HG03520 (cell line): Measurements from ENCODE around the gene OPA1.

Experiments used
- ATAC-seq: cut with Tn5 transposase; IDR thresholded peaks from one replicate; pipeline ENCODE4 v1.9.1; 2021; ENCODE audit warnings: mild to moderate bottlenecking, moderate library complexity; ENCODE audit not compliant: unreplicated experiment

The OPA1 gene

DNA sequence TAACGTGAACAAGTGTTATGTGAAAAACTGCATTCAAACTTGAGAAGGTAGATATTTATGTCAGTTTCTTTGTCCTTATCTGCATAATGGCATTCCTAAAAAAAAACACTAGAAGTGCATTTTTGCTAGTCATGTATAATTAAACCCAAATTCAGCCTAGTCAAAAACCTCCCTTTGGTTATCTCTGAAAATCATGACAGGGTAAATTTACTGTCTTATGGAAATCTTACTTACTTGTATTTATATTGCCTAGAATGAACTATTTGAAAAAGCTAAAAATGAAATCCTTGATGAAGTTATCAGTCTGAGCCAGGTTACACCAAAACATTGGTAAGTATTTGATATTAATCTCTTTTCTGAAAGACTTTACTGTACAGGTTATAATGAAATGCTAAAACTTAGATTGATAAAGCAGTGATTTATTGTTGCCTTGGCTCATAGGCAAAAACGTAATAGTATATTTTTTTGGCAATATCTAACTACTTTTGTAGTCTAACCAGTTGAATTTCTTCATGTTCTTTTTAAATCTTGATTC, 55.6 kb downstream of the OPA1 start:
- ATAC-seq = no peak

DNA sequence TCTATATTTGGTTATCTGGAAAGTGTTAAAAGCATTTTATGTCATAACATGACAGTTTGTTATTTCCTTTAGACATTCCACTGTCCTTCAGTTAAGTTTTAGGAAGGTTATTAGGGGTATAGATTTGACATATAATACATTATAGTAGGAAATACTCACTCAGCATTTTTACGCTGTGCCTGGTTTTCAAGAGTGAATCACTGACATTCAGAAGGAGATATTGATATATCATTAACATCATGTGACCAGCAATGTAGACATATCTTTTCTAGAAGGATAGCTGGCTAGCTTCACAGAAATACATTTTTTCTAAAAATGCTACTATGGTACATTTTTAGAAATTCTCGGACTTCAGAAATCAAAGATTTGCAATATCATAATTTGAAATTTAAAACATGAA, 57.6 kb downstream of the OPA1 start:
- ATAC-seq = no peak

DNA sequence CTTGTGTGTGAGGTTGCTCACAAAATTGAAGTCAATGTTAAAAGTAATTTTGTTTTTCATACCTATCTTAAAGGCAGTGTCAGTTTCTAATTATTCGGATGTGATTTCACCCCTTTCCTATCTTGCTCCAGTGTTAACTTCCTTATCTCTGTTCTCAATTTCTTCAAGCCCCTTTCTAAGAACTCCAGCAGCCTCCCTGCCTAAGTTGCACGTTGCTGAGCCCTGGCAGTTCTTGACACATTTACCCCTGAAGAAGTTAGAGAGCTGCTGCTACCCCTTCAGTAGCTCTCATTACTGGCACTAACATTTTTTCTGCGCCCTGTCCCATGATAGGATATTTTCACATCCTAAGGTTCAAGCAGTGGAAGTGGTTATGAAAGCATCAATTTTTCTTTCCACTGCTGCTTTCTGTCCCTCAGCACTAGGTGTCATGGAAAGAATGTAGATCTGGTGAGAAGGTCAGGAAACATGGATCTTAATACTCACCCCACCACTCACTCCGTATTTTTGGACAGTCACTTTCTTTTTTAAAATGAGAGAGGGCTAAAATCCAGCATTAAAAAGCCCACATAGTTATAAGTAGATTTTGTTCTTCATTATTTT, 62.9 kb downstream of the OPA1 start:
- ATAC-seq = no peak

DNA sequence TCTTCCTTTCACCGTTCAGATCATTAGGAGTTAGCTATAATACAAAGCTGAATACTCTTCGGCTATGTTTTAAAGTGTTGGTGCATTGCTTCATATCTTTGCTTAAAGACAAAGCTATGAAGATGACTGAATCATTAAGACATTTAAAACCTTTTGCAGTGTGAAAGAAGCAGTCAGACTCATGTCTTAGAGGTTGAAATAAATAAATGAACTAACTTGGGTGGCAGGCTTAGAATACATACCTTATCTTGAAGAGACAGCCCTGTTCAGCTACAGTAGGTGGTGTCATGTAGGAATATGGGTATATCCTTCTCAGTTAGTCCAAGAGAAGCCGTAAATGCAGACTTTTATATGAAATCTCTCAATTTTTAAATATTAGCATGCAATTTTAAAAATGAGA, 63.4 kb downstream of the OPA1 start:
- no peak for ATAC-seq

DNA sequence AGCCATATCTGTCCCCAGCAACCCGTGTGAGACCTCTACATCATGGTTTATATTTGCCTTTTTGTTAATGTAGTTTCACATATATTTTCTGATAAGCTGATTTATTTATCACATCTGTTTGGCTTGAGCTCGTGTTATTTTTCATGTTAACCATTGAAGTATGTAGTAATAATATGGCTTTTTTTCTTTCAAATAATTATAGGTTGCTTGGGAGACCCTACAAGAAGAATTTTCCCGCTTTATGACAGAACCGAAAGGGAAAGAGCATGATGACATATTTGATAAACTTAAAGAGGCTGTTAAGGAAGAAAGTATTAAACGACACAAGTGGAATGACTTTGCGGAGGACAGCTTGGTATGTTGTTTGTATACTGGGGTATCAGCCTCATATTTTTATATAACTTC, 63.9 kb downstream of the OPA1 start:
- ATAC-seq = no peak

DNA sequence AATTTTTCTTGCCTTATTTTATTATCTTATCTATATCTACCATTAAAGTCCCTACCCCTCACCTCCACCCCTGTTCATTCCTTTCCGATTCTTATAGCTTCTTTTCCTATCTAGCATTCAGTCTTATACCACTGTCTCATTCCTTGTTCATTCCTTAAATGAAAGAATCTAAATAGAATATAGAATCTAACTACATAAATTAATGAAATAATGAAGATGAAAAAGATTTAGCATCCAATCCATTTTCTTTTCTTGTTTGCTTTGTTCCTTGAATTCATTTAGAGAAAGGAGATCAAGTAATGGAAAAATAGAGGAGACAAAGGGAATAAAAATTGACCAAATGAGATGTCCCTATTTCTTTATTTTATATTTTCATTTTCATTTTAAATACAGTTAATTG, 67.2 kb downstream of the OPA1 start:
- ATAC-seq = no peak

DNA sequence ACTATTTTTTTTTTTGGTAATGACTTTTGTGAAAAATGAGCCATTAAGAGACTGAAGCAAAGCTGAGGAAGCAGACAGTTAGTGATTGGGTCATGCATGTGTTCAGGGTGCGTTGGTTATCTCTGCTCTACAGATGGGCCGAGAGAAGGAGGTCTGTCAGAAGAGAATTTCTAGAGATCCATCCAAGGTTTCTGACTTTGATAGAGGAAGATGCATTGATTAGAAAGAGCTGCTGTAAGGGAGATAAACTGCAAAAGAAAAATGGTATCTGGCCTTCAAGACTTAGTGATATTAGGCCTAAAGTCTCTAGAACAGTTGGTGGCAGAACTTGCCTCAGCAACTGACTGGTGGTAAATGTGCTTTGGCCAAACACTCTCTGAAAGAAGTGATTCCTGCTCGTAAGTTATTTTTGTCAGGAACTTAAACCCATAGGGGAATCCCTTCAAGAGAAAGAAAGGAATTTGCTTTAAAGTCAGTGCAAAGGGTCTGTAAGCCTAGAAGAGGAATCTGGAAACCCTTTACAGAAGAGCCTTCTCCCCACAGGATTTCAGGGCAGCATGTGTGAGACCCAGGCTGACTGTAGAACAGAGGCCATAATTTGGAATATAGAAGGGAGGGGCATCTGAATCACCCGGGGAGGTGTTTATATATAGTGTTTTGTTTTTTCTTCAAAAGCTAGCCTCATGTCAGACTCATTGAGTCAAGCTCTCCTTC, 67.8 kb downstream of the OPA1 start:
- no peak for ATAC-seq

DNA sequence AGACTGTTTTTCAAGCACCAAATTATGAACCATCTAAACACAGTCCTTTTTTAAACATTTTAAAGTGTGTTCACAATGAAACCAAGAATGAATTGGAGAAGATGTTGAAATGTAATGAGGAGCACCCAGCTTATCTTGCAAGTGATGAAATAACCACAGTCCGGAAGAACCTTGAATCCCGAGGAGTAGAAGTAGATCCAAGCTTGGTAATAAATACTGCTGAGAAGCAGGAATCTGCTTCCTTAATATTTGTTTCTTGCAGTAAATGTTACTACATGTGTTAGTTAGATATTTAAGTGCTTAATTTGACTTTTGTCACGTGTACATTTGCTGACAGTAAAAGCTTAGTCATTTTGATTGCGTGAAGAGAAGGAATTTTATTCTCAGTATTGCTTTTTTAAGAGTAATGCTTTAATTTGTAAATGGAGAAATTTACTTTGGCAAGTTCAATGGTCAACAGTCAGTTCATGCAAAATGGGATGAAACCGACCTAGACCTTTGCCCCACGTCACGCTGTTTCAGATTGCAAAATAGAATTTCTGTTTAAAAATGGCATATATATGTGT, 69.8 kb downstream of the OPA1 start:
- ATAC-seq = no peak

DNA sequence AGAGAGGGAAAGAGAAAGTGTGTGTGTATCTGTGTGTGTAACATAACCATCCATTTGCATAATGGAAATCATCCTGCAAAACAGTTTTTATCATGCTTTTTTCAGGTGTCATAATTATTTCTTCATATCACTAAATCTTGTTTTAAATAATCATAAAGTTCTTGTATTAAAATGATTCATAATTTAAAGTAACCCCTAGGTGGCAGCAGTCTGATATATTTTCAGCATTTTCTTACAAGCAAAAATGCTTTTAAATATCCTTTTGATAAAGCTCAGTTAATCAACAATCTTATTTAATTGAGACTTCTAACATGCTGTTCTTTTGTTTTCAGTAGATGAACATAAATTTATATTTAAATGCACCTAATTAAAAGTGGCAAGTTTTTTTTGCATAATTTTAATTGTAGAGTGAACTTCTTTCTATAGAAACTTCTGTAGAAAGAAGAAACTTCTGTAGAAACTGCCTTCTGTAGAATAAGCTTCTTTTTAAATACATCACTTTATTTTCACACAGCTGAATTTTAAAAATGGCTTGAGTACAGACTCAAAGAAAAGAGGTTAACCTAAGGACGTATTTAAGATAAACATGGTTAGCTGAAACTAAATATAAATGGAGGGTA, 72.5 kb downstream of the OPA1 start:
- ATAC-seq = no peak

DNA sequence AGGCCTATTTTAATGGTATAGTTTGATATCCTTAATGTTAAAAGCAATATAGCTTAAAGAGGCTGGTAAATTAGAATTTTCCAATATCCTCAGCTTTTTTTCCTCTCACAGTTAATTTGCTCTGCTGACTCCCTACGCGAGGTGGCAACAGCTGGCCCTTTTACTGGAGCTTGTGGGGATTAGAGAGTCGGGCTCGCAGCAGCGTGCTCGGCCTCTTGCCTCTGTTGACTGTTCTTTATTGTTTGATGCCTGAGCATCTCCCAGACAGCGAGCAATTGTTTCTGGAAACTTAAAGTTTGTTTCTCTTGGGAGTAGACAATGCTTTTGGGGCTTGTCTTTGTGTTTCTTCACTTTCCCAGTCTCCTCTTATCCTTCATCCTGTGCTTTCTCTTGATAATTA, 80.8 kb downstream of the OPA1 start:
- ATAC-seq = no peak

DNA sequence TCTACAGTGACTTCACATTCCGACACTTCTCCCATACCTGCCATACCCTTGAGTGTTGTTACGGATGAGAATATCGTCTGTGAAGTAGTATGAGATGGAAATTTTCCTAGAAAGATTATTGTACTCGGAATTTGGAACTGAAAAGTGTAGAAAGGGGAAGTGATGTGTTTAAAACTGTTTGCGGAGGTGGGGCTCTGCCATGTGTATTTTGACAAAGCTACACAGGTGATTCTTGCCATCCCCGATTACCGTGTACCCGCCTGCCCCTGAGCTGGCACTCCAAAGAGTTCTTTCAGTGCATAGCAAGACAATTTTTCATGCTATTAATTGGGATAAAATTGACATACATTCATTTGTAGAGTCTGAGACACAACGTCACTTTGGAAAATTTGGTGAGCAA, 81.7 kb downstream of the OPA1 start:
- ATAC-seq = no peak

DNA sequence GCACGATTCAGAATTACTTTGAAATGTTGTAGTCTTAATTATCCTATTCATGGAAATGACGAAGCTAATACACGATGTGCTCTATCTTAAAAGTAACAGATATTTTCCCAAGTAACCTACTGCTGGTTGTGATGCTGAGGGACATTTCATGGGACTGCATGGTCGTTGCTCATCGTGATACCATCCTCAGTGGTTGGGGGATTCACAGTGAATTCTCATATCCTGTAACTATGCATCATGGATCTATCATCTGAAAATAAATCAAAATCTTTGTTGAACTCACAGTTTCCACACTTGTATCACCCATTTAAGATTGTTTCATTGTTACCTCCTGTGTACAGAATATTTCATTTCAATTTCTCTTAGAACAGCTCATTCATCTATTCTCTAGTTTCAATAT, 84.7 kb downstream of the OPA1 start:
- ATAC-seq = no peak

DNA sequence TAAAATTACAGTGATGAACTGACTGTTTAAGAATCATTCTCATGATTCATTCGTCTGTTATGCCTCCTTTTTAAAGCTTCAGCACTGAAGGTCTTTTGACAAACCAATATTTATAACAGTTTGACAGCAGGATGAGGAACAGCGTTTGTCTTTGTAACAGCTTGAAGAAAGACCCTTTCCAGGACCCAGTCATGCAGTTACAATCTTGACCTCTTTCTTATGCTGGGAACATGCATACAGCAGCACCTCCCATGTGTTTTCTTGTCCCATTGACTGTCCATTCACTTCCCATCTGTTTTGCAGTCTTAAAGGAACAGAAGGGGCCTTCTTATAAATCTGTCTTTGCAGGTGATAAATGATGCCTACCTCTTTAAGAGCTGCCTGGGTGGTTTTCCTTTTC, 87.2 kb downstream of the OPA1 start:
- no peak for ATAC-seq

DNA sequence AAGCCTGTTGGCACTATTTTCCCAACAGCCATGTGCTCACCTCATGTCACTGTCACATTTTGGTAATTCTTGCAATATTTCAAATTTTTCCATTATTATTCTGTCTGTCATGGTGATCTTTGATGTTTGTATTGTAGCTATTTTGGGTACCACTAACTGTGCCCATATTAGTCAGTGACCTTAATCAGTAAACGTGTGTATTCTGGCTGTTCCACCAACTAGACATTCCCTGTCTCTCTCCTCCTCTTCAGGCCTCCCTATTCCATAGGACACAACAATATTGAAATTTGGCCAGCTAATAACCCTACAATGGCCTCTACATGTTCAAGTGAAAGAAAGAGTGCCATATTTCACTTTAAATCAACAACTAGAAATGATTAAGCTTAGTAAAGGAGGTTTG, 88.6 kb downstream of the OPA1 start:
- ATAC-seq = no peak

DNA sequence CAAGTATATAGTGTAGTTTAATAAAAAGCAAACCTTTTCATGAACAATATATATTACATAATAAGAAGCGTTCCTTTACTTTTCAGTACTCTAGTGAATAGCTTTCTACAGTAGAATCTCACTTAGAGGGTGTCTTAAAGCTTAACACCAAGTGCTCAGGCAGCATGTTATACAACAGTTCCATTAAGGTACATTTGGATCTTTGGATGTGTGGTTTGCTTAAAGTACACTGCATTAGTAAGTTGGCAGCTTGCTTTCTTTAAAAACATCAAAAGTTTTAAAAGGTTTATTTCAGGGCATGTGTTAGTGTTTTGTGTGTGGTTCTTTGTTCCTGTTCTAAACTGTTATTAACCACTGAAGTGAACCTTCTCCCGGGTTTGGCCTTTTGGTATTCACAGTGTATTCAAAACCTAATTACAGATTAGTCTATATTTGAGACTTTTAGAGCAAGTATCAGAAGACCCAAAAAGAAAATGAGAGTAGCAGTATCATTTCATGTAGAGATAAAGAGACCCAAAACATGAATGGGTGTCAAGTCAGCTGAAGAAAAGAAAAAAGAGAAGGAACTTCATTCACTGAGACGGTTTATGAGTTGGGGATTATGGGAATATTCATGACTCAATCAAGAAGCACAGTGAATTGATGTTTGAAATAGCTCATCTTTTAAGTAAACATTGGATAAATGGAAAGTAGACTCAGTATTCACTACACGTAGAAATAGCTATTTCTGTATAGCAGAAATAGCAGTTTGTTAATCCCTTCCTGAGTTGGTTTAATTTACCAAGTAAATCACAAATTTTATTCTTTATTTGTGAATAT, 93.9 kb downstream of the OPA1 start:
- no peak for ATAC-seq

DNA sequence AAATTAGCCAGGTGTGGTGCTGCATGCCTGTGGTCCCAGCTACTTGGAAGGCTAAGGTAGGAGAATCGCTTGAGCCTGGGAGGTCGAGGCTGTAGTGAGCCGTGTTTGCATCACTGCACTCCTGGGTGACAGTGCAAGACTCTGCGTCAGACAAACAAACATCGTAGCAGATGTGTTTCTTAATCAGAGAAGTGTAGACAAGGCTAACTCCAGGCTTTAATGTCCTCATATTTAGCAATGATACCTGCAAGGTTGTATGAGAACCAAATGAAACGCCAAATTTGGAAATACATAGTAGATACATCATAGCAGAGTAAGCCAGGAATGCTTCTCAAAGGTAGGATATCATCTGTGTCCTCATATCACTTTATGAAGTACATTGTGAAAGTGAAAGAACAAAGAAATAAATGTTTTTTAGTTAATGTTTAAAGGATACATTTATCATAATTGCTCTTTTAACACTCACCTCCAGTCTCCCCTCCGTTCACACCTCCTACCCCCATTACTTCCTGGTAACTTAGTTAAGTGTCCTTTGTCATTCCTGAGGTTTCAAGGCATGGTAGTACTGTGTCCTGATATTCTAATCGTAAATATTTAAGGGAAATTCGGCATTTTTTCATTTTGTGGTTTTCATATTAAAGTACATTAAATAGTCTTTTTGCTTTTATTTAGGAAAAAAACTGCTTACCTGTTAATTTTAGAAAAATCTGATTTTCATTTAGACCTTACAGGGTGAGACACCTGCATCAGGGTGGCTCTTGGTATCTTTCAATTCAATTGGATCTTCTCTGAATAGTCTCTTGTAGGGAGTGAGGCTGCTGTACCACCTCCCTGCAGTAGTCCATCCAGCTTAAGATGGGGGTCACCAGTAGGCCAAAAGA, 96.1 kb downstream of the OPA1 start:
- ATAC-seq = no peak

DNA sequence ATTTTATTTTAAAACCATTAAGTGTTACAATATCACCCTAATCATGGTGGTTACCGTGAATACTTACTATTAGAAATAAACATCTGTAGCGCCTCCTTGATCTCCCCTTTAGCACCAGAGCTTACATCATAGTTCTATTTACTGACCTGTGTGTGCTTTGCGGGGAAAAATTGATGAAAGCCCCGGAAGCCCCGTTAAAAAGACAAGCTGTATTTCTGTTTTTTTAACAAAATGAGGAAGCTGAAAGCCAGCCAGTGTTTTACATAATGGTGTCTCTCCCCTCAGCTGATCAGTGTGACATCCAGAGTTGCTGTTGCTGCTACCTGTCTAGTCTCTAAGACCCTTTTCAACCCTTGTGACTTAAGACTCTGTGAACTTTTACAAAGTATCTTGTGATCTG, 100.8 kb downstream of the OPA1 start:
- no peak for ATAC-seq

DNA sequence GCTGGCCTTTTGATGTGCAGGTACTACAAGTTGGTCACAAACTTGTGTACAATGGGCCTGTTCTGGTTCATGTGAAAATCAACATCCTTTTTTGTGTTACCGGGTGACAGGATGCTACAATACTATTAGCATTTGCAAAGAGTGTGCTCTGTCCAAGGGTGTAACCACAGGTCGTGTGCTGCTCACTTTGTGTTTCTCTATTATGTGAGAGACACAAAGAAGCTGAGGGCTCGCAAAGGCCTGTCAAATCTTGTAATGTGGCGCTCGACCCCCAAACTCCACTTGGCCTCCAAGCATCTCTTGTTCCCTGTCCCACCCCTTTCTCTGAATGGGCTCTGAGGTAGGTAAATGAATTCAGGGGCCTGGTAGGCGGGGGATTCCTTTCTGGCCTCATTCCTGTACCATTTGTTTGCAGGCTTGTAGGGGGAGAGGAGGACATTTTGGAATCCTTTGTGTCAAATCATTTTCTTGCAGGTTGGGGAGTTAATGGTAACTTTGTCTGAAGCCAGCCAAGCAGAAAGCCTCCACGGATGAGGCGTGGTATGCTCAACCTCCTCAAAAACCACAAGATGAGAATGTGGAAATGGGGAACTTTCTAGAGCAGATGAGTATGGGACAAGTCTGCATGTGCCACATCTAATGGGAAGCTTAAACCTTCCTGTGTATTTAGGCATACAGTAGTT, 109.1 kb downstream of the OPA1 start:
- no peak for ATAC-seq

DNA sequence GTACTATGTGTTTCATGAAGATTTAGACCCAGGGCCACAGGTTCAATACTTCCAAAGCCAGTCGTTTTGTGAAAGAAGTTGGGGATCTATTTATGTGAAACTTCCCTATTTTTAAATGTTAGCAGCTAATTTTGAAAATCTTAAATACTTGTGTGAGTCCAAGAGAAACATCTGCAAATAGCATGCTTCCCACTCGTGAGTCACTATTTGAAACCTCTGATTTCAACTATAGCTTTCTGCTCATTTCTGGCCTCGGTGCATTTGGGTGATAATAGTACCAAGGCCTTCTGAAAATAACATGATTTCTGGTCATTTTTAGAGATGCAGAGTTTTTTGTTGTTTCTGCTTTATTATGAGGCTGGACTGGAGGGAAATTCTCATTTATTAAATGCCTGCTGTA, 110.0 kb downstream of the OPA1 start:
- no peak for ATAC-seq

DNA sequence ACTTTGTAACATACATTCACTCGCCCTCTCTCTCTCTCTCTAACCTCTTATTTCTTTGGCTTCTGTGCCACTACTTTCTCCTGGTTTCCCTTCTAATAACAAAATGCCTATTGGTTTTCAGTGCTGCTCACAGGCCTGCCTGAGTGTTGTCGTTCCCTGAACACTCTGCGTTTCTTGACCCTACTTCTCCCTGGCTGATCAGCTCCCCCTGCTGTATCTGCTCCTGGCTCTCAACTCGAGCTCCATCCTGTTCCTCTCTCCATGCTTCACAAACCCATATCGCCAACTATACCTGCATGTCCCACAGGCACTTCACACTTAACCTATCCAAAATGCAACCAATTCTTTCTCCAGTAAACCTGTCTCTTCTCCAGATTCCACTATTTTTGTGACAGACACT, 111.4 kb downstream of the OPA1 start:
- ATAC-seq = no peak
